Gastroesophageal sphincter (tissue), 3 donors: ENCODE data around the gene TULP4.

Experiments used
- POLR2A ChIP-seq, 2 donors: fragments of 450-650 bp; IDR thresholded peaks; one replicate each; pipeline ENCODE4 v1.6.1; 2017; ENCODE audit warnings: antibody characterized with exemption in 2 of 2, mild to moderate bottlenecking in 2 of 2, moderate library complexity in 1 of 2
- POLR2AphosphoS5 ChIP-seq: sonication (generic); formaldehyde crosslinking; IDR thresholded peaks from one replicate; pipeline ENCODE4 v1.6.1; 2017; ENCODE audit warnings: antibody characterized with exemption
- TF ChIP-seq, protein P1 (sequence below), 4 experiments: fragments of 200-600 bp in 2 of 4; fragments of 450-650 bp in 2 of 4; sonication (generic) in 1 of 4; IDR thresholded peaks; one replicate each; pipeline ENCODE4 v1.5.1; 2017 to 2019; ENCODE audit warnings: antibody characterized with exemption in 4 of 4, mild to moderate bottlenecking in 2 of 4, moderate library complexity in 2 of 4

DNA sequence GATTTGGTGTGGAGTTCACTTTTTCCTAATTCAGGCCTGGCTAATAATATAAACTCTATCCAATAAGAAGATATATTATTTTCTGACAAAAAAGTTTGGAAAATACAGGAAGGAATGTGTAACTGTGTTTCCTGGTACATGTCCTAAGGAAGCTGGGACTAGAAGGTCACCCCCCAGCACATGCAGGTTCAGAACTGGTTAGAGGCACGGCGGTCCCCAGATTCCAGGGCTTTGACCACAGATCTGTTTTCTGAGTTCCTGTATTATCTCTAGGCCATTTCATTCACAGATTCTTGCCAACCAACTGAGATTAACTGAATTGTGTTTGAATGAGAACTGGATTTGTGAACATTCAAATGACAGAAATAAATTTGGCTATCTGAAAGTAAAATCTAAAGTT is 94.5 kb downstream of the TULP4 start:
- no peak for TF ChIP-seq POLR2AphosphoS5
- TF ChIP-seq POLR2A (IDR thresholded peaks at IDR 0.05), result no peak
- TF ChIP-seq, protein P1, sequence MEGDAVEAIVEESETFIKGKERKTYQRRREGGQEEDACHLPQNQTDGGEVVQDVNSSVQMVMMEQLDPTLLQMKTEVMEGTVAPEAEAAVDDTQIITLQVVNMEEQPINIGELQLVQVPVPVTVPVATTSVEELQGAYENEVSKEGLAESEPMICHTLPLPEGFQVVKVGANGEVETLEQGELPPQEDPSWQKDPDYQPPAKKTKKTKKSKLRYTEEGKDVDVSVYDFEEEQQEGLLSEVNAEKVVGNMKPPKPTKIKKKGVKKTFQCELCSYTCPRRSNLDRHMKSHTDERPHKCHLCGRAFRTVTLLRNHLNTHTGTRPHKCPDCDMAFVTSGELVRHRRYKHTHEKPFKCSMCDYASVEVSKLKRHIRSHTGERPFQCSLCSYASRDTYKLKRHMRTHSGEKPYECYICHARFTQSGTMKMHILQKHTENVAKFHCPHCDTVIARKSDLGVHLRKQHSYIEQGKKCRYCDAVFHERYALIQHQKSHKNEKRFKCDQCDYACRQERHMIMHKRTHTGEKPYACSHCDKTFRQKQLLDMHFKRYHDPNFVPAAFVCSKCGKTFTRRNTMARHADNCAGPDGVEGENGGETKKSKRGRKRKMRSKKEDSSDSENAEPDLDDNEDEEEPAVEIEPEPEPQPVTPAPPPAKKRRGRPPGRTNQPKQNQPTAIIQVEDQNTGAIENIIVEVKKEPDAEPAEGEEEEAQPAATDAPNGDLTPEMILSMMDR (IDR thresholded peaks at IDR 0.05), result no peak
